Subcutaneous adipose tissue (tissue), 4 donors: ENCODE results near the gene PROZ. TPM values are rescaled to one million over a fixed set of nuclear protein-coding genes. Genes with fewer than 3 reads are reported as not detected.

ENCODE experiments used
- total RNA-seq, 4 donors: library from RNA; depleted of rRNA; stranded (reverse); fragments of >200 nt; gene quantifications; one replicate each; pipeline ENCODE4 v1.1.0, GENCODE V29; 2016
- TF ChIP-seq, protein P1 (sequence below): fragments of 450-650 bp; IDR thresholded peaks from one replicate; pipeline ENCODE4 v1.5.1; 2016; ENCODE audit warnings: low read depth, mild to moderate bottlenecking, control low read depth, antibody characterized with exemption, moderate library complexity

PROZ gene
- total RNA-seq, 4 donors from 2014 or later = not detected

DNA sequence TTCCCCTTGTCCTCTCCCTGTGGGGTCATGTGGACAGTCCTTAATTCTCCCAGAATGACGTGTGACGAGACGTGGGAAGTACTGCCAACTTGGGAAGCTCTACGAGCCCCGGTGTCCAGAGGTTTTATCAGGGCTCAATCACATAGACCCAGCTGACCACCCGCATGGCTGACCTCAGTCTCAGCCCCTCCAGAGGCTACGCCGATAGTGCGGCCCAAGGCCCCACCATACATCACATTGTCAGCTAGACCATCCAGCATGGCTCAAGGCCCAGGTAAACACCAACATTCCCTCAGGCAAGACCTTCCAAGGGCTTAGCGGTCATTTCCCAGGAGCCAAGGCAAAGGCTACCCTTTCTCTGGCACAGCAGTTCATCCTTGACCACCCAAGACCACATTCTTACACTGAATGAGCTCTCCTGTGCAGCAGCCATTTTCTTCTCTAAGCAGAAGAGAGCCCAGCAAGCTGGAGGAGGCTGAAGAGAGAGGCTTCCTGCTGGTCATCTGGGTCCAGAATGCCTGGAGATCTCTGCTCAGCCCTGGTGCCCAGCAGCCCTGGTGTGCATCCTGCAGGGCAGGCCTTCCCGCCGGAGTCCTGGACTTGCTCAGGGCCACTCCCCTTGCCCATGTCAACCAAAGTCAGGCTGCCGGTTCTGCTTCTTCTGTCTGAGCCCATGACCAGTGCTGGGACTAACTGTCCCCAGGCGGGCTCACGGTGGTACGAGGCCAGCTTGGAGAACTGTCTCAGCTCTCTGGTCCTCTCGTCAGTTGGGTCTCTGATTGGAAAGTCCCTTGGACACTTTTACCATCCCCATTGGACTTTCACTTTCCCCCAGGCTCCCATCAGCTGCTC, 43.7 kb upstream of the PROZ start:
- TF ChIP-seq, protein P1, sequence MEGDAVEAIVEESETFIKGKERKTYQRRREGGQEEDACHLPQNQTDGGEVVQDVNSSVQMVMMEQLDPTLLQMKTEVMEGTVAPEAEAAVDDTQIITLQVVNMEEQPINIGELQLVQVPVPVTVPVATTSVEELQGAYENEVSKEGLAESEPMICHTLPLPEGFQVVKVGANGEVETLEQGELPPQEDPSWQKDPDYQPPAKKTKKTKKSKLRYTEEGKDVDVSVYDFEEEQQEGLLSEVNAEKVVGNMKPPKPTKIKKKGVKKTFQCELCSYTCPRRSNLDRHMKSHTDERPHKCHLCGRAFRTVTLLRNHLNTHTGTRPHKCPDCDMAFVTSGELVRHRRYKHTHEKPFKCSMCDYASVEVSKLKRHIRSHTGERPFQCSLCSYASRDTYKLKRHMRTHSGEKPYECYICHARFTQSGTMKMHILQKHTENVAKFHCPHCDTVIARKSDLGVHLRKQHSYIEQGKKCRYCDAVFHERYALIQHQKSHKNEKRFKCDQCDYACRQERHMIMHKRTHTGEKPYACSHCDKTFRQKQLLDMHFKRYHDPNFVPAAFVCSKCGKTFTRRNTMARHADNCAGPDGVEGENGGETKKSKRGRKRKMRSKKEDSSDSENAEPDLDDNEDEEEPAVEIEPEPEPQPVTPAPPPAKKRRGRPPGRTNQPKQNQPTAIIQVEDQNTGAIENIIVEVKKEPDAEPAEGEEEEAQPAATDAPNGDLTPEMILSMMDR = no peak

DNA sequence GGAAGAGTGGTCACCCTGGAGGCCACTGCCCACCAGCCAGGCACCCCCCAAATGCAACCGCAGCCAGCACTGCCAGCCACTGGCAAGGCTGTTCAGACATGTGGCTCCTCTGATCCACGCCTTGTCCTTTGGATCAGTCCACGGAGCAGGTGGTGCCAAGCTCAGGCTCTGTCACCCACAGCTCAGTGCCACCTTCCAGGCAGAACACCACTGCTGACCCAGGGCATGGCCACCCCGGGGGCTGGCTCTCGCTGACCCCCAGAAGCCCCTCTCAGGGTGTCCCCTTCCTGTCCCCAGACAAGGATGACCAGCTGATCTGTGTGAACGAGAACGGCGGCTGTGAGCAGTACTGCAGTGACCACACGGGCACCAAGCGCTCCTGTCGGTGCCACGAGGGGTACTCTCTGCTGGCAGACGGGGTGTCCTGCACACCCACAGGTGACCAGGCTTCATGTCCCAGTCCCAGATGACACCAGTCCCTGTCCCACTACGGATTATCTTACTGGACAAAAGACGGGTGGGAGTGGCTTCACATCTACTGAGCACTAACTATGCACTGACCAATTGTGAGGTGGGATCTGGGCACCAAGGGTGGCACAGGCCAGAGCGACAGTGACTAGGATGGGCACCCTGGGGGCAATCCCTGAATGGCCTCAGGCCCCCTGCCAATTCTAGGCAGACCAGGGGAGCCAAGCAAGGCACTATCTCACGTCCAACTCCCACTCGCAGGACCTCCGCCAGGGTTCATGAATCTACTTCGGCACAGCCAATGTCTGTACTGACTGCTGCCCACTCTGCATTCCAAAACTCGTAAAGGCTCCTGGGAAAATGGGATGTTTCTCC, 42.9 kb upstream of the PROZ start:
- TF ChIP-seq, protein P1 = no peak

DNA sequence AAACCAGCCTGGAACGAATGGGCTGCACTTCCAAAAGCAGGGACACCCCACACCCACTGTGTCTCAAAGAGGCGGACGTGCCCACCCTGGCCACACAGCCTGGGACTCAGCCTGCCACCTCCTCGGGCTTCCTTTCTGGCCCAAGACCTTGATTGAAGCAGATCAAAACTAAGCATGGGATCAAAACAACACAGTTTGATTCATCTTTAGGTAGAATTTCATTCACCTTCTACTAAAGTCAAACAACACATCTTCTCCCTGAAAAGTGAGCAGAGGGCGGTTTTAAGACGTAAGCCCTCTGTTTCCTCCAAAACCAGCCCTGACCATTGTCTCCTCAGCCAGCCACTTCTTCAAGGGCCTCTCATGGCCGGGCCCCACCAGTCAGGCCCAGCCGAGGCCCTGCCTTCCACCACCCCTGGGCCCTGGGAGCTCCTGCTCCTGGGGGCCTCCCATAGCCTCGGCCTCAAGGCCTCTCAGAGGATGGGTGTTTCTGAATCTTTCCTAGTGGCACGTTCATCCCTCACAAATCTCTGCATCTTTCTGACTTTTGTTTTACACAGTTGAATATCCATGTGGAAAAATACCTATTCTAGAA, 42.1 kb upstream of the PROZ start:
- TF ChIP-seq, protein P1 = no peak

DNA sequence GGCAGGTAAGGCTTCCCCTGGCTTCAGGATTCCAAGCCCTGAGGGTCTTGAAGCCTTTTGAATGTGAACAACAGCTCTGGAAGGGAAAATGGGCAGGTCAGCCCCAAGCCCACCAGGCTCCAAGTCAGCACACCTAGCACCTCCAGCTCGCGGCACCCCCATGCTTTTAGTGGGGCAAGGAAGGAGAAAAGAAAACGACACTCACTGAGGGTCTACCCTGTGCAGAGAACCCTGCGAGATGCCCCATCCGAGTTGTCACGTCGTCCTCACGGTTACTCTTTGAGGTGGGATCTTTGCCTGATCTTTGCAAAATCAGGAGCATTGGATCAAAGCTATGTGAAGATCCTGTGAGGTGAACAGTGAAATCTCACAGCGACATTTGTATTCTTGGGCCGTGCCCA, 41.6 kb upstream of the PROZ start:
- TF ChIP-seq, protein P1 = no peak

DNA sequence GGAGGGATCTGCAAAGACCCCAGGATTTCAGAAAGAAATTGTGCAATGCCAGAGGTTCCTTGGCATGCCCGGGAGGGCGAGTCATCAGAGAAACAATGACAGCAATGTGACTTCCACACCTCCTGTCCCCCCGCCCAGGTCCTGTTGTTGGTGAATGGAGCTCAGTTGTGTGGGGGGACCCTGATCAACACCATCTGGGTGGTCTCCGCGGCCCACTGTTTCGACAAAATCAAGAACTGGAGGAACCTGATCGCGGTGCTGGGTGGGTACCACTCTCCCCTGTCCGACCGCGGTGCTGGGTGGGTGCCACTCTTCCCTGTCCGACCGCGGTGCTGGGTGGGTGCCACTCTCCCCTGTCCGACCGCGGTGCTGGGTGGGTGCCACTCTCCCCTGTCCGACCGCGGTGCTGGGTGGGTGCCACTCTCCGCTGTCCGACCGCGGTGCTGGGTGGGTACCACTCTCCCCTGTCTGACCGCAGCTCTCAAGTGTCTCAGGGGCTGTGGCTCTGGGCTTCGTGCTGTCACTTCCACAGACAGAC, 41.0 kb upstream of the PROZ start:
- TF ChIP-seq, protein P1 = no peak

DNA sequence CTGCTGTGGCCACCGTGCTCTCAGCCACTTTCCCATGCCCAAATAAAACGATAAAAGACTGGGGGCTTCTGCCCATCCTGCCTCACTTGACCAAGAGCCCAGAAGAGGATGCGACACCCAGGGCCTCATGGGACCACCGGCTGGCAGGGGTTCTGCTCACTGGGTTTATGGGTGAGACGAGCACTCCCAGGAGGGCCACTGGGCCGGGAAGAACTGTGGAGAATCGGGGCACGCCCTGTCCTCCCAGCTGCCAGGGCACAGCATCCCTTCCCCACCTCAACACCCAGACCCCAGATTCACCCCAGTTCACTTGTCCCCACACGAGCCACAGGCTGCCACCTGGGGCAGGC, 40.6 kb upstream of the PROZ start:
- TF ChIP-seq, protein P1 = no peak
